Measurements from ENCODE around the gene GLS2. TPM values are rescaled to one million over a fixed set of nuclear protein-coding genes. Genes with fewer than 3 reads are reported as not detected.

GLS2 gene
- total RNA-seq, 1 experiment from 2014 or later = 4.8 TPM

DNA sequence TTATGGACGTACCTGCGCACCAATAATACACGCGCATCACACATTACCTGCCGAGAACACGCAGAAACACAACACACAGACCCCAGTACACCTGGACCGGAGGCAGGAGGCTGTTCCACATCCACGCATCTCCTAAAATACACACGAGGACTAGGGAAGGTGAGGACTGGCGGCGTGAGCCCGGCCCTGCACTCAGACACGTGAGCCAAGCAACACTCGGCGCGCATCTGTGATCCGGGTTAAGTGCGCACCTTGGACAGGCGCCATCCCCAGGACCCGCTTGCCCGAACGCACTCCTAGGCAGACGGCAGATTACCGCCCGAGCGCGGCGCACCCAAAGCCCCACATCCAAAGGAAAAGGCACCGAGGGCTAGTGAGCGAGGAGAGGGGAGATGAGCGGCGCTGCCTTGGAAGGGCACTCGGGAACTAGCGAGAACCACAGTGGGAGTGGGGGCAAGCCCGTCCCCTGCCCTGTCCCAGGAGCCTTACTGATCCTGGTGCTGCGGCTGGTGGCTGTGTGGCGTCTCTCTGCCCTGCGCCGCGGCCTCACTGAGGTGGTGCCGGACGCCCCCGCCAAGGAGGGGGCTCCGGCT lies 417 bp downstream of the GLS2 start:
- H3K36me3 Mint-ChIP-seq (ENCODE audit: insufficient read depth, unreplicated experiment) = no peaks in the 10 kb centered on the region
- CTCF ChIA-PET = no interaction called here
- no TSS peak for BruUV-seq (replicated peaks)
- H3K9me3 Mint-ChIP-seq (ENCODE audit: unreplicated experiment) = no peaks in the 10 kb centered on the region
- intact Hi-C loops (cut with micrococcal nuclease) = no loop called here
- DNase-seq (ENCODE audit: unreplicated experiment) = peak; percentile 38
- H3K4me1 Mint-ChIP-seq (ENCODE audit: insufficient read depth, unreplicated experiment) = peaks cover 11% of the 10 kb centered on the region
- H3K4me3 Mint-ChIP-seq (ENCODE audit: unreplicated experiment) = peak overlapping the region; percentile 89
- peak overlapping the region; percentile 37 for H3K27ac Mint-ChIP-seq (ENCODE audit: low read depth, unreplicated experiment)
- TF ChIP-seq, protein P1, sequence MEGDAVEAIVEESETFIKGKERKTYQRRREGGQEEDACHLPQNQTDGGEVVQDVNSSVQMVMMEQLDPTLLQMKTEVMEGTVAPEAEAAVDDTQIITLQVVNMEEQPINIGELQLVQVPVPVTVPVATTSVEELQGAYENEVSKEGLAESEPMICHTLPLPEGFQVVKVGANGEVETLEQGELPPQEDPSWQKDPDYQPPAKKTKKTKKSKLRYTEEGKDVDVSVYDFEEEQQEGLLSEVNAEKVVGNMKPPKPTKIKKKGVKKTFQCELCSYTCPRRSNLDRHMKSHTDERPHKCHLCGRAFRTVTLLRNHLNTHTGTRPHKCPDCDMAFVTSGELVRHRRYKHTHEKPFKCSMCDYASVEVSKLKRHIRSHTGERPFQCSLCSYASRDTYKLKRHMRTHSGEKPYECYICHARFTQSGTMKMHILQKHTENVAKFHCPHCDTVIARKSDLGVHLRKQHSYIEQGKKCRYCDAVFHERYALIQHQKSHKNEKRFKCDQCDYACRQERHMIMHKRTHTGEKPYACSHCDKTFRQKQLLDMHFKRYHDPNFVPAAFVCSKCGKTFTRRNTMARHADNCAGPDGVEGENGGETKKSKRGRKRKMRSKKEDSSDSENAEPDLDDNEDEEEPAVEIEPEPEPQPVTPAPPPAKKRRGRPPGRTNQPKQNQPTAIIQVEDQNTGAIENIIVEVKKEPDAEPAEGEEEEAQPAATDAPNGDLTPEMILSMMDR (IDR thresholded peaks at IDR 0.05; ENCODE audit: unreplicated experiment) = no peak
- no peaks in the 10 kb centered on the region for H3K27me3 Mint-ChIP-seq (ENCODE audit: insufficient read depth, unreplicated experiment)
- POLR2A ChIA-PET = interaction anchor here (0.7 to 1.9 kb wide), 11 partner anchors 10 to 265 kb away, joined by 3 to 19 read pairs (median 3); partner anchors contain the start of genes CNPY2, RBMS2, RNF41 and SPRYD4

DNA sequence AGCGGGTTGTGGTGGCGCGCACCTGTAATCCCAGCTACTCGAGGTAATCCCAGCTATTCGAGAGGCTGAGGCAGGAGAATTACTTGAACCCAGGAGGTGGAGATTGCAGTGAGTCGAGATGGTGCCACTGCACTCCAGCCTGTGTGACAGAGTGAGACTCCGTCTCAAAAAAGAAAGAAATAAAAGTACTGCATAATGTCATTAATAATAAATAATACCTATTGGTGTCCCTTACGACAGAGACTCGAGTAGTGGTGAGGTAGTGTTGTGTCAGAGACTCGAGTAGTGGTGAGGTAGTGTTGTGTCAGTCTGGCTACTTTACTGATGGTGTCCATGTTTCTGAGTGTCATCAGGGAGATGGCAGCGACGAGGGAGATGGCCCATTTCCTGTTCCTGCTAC lies 1.3 kb downstream of the GLS2 start:
- ChIA-PET POLR2A (interaction anchor here (0.7 kb wide), 1 partner anchor 18 kb away, joined by 3 read pairs; no protein-coding TSS in a partner anchor), CTCF (interaction anchor here (1.1 kb wide), 1 partner anchor 22 kb away, joined by 3 read pairs; no protein-coding TSS in a partner anchor)
- Mint-ChIP-seq H3K36me3 (ENCODE audit: insufficient read depth, unreplicated experiment) (no peaks in the 10 kb centered on the region), H3K4me1 (ENCODE audit: insufficient read depth, unreplicated experiment) (peaks cover 11% of the 10 kb centered on the region), H3K9me3 (ENCODE audit: unreplicated experiment) (no peaks in the 10 kb centered on the region), H3K4me3 (ENCODE audit: unreplicated experiment) (peak overlapping the region; percentile 89), H3K27me3 (ENCODE audit: insufficient read depth, unreplicated experiment) (no peaks in the 10 kb centered on the region), H3K27ac (ENCODE audit: low read depth, unreplicated experiment) (no peak overlapping the region)
- DNase-seq (ENCODE audit: unreplicated experiment) = no peak
- intact Hi-C loops (cut with micrococcal nuclease) = no loop called here
- TF ChIP-seq, protein P1 (IDR thresholded peaks at IDR 0.05; ENCODE audit: unreplicated experiment) = no peak
- no TSS peak for BruUV-seq (replicated peaks)

DNA sequence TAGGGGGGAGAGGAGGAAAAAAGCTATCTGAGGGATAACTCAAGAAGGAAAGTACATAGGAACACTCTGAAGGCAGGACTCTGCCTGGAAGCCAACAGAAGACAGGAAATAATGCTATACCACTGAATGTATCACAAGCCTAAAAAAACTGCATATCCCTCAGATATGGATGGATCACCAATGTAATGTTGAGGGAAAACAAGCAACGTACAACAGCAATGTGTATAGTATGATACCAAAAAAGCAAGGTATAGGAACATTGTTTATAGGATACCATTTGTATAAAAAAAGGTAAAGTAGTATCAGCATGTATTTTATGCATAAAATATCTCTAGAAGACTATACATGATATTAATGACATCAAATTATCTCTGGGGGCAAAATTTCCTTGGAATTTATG lies 3.4 kb downstream of the GLS2 start:
- no peak overlapping the region for H3K27ac Mint-ChIP-seq (ENCODE audit: low read depth, unreplicated experiment)
- BruUV-seq (replicated peaks) = no TSS peak
- peaks cover 11% of the 10 kb centered on the region for H3K4me1 Mint-ChIP-seq (ENCODE audit: insufficient read depth, unreplicated experiment)
- POLR2A ChIA-PET = interaction anchor here (0.6 to 1.8 kb wide), 4 partner anchors 9 to 28 kb away, joined by 3 to 10 read pairs (median 3); partner anchors contain the start of gene SPRYD4
- no peaks in the 10 kb centered on the region for H3K9me3 Mint-ChIP-seq (ENCODE audit: unreplicated experiment)
- no peaks in the 10 kb centered on the region for H3K27me3 Mint-ChIP-seq (ENCODE audit: insufficient read depth, unreplicated experiment)
- no peak for DNase-seq (ENCODE audit: unreplicated experiment)
- intact Hi-C loops (cut with micrococcal nuclease) = no loop called here
- no peaks in the 10 kb centered on the region for H3K36me3 Mint-ChIP-seq (ENCODE audit: insufficient read depth, unreplicated experiment)
- no peak overlapping the region for H3K4me3 Mint-ChIP-seq (ENCODE audit: unreplicated experiment)
- TF ChIP-seq, protein P1 (IDR thresholded peaks at IDR 0.05; ENCODE audit: unreplicated experiment) = no peak
- CTCF ChIA-PET = interaction anchor here (0.5 to 1.9 kb wide), 4 partner anchors 12 to 152 kb away, joined by 3 to 6 read pairs (median 4); no protein-coding TSS in a partner anchor

DNA sequence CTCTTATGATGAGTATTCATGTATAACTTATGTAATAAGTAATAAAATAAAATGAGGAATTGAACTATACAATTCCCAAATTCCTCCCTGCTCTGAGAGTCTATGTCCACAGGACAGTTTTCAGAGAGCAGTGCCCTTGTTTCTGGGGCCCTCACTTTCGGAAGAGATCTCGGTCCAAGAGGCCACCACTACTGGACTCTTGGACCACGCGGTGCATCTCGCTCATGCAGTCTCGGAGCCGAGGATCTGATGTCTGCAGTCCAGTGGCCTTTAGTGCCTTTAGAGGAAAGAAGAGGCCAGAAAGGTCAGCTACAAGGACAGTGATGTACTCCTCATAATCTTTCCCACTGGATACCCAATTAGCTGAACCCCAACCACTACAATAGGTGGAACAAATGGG lies 8.3 kb downstream of the GLS2 start:
- intact Hi-C loops (cut with micrococcal nuclease) = no loop called here
- H3K27ac Mint-ChIP-seq (ENCODE audit: low read depth, unreplicated experiment) = no peak overlapping the region
- no peaks in the 10 kb centered on the region for H3K27me3 Mint-ChIP-seq (ENCODE audit: insufficient read depth, unreplicated experiment)
- CTCF ChIA-PET = interaction anchor here (0.5 kb wide), 1 partner anchor 286 kb away, joined by 4 read pairs; no protein-coding TSS in a partner anchor
- no TSS peak for BruUV-seq (replicated peaks)
- H3K4me1 Mint-ChIP-seq (ENCODE audit: insufficient read depth, unreplicated experiment) = no peaks in the 10 kb centered on the region
- no peak overlapping the region for H3K4me3 Mint-ChIP-seq (ENCODE audit: unreplicated experiment)
- no peaks in the 10 kb centered on the region for H3K9me3 Mint-ChIP-seq (ENCODE audit: unreplicated experiment)
- DNase-seq (ENCODE audit: unreplicated experiment) = no peak
- POLR2A ChIA-PET = interaction anchor here (0.7 to 6.0 kb wide), 3 partner anchors 10 to 684 kb away, joined by 3 to 40 read pairs (median 3); partner anchors contain the start of genes SPRYD4 and TIMELESS
- TF ChIP-seq, protein P1 (IDR thresholded peaks at IDR 0.05; ENCODE audit: unreplicated experiment) = no peak
- peaks cover 6% of the 10 kb centered on the region for H3K36me3 Mint-ChIP-seq (ENCODE audit: insufficient read depth, unreplicated experiment)

Measured in MCF 10A (cell line).